NCI-H1694 treated with DMSO at 0.1 percent for 48 hours (cell line): Measurements from ENCODE around the gene CPB1.
"Not testable (repeated sequence)": the region's sequence is repeated elsewhere in the genome, so short reads cannot be mapped to it uniquely, and the experiment has no call there.

Source experiments
- DNase-seq: peaks from one replicate; lab custom pipeline; 2025; lab: John Stamatoyannopoulos, UW

The CPB1 gene

GRCh38 chr3:148827585-148827984 is at the start of gene CPB1:
Gene CPB1, plus strand, starts transcription at chr3:148827811. Its CDS starts 13 bp downstream, at chr3:148827824.
- DNase-seq: no peak

- no peak for DNase-seq
Observed at GRCh38 chr3:148778926-148779325, 48.7 kb upstream of the CPB1 start.

GRCh38 chr3:148785026-148785425 is 42.6 kb upstream of the CPB1 start:
- DNase-seq: not testable (repeated sequence)

GRCh38 chr3:148786159-148786558 is 41.5 kb upstream of the CPB1 start:
- DNase-seq: not testable (repeated sequence)

GRCh38 chr3:148789146-148789545 is 38.5 kb upstream of the CPB1 start:
- DNase-seq: no peak

GRCh38 chr3:148789906-148790305 is 37.7 kb upstream of the CPB1 start:
- DNase-seq: no peak

GRCh38 chr3:148790370-148790769 is 37.2 kb upstream of the CPB1 start:
- DNase-seq: no peak

GRCh38 chr3:148790851-148791735 is 36.5 kb upstream of the CPB1 start:
- no peak for DNase-seq

- DNase-seq: no peak
Observed at GRCh38 chr3:148791920-148792319, 35.7 kb upstream of the CPB1 start.

- DNase-seq: no peak
Observed at GRCh38 chr3:148792516-148792915, 35.1 kb upstream of the CPB1 start.

GRCh38 chr3:148796799-148797198 is 30.8 kb upstream of the CPB1 start:
- DNase-seq: no peak

- no peak for DNase-seq
Observed at GRCh38 chr3:148797795-148798194, 29.8 kb upstream of the CPB1 start.

- DNase-seq: no peak
Observed at GRCh38 chr3:148800414-148800813, 27.2 kb upstream of the CPB1 start.

- DNase-seq: no peak
Observed at GRCh38 chr3:148809835-148810234, 17.8 kb upstream of the CPB1 start.

- no peak for DNase-seq
Observed at GRCh38 chr3:148815316-148816110, 12.1 kb upstream of the CPB1 start.

GRCh38 chr3:148816427-148816826 is 11.2 kb upstream of the CPB1 start:
- no peak for DNase-seq

GRCh38 chr3:148816981-148817525 is 10.6 kb upstream of the CPB1 start:
- no peak for DNase-seq

GRCh38 chr3:148820361-148821245 is 7.0 kb upstream of the CPB1 start:
- no peak for DNase-seq

- DNase-seq: no peak
Observed at GRCh38 chr3:148823026-148823425, 4.6 kb upstream of the CPB1 start.

- no peak for DNase-seq
Observed at GRCh38 chr3:148825476-148825875, 2.1 kb upstream of the CPB1 start.

GRCh38 chr3:148828136-148828690 is 602 bp downstream of the CPB1 start:
- DNase-seq: no peak
